WTC11 (cell line): ENCODE results near the gene GSTM2. TPM values are rescaled to one million over a fixed set of nuclear protein-coding genes. Genes with fewer than 3 reads are reported as not detected.

Source experiments
- ATAC-seq: fragments of 200-7000 bp; cut with Tn5 transposase; 2 replicates; pipeline ENCODE4 v1.10.0; 2021; ENCODE audit warnings: mild to moderate bottlenecking, moderate library complexity
- CTCF ChIA-PET: fragments of 300-600 bp; sonication (Branson Sonifier 250); formaldehyde crosslinking; loops from one replicate; lab custom pipeline; 2021; ENCODE audit warnings: antibody characterized with exemption; lab: Charles Lee
- POLR2A ChIA-PET: fragments of 350-600 bp; sonication (Branson Sonifier 250); formaldehyde crosslinking; loops from one replicate; lab custom pipeline; 2021; ENCODE audit warnings: antibody characterized with exemption; lab: Charles Lee
- DNase-seq: peaks from one replicate; pipeline ENCODE4 v3.0.0; 2021; ENCODE audit warnings: low spot score
- H3K27ac Mint-ChIP-seq: 2 replicates; pipeline ENCODE4 v1.8.0; 2021; ENCODE audit warnings: mixed read lengths
- H3K27me3 Mint-ChIP-seq: 2 replicates; pipeline ENCODE4 v1.8.0; 2021; ENCODE audit warnings: low read depth, mild to moderate bottlenecking, moderate library complexity, mixed read lengths
- H3K36me3 Mint-ChIP-seq: 2 replicates; pipeline ENCODE4 v1.8.0; 2021; ENCODE audit warnings: mixed read lengths
- H3K4me1 Mint-ChIP-seq: 2 replicates; pipeline ENCODE4 v1.8.0; 2022; ENCODE audit warnings: mixed read lengths
- H3K4me3 Mint-ChIP-seq: 2 replicates; pipeline ENCODE4 v1.8.0; 2021; ENCODE audit warnings: mild to moderate bottlenecking, moderate library complexity, mixed read lengths
- H3K9me3 Mint-ChIP-seq: 2 replicates; pipeline ENCODE4 v1.8.0; 2021; ENCODE audit warnings: mixed read lengths
- ATF3 ChIP-seq: sonication (generic); formaldehyde crosslinking; conservative IDR thresholded peaks from 2 replicates; pipeline ENCODE4 v1.8.1; 2022; ENCODE audit warnings: mild to moderate bottlenecking, missing genetic modification reagents
- CBFB ChIP-seq: sonication (generic); formaldehyde crosslinking; IDR thresholded peaks from 2 replicates; pipeline ENCODE4 v1.8.1; 2022; ENCODE audit warnings: mild to moderate bottlenecking, low read depth, missing genetic modification reagents
- CREM ChIP-seq: sonication (generic); formaldehyde crosslinking; IDR thresholded peaks from 2 replicates; pipeline ENCODE4 v1.8.1; 2022; ENCODE audit warnings: mild to moderate bottlenecking, missing genetic modification reagents, moderate library complexity
- ERG ChIP-seq: fragments of 250-450 bp; sonication (Bioruptor Pico); IDR thresholded peaks from 2 replicates; pipeline ENCODE4 v1.8.0; 2021; ENCODE audit warnings: mild to moderate bottlenecking
- FOXP1 ChIP-seq: sonication (generic); formaldehyde crosslinking; IDR thresholded peaks from 2 replicates; pipeline ENCODE4 v1.8.0; 2022; ENCODE audit warnings: missing genetic modification reagents, mild to moderate bottlenecking, moderate library complexity, borderline replicate concordance
- JAZF1 ChIP-seq: fragments of 250-450 bp; sonication (Bioruptor Pico); IDR thresholded peaks from 2 replicates; pipeline ENCODE4 v1.9.0; 2021; ENCODE audit warnings: moderate library complexity, mild to moderate bottlenecking, inconsistent platforms
- KAT7 ChIP-seq: sonication (generic); formaldehyde crosslinking; IDR thresholded peaks from 2 replicates; pipeline ENCODE4 v1.8.1; 2023; ENCODE audit warnings: missing genetic modification reagents, mild to moderate bottlenecking, borderline replicate concordance
- MLX ChIP-seq: sonication (generic); formaldehyde crosslinking; IDR thresholded peaks from 2 replicates; pipeline ENCODE4 v1.8.1; 2023; ENCODE audit warnings: mild to moderate bottlenecking, missing genetic modification reagents, moderate library complexity
- MXD4 ChIP-seq: fragments of 250-450 bp; sonication (Bioruptor Pico); IDR thresholded peaks from 2 replicates; pipeline ENCODE4 v1.8.0; 2021; ENCODE audit warnings: mild to moderate bottlenecking, moderate library complexity, borderline replicate concordance
- NFE2L1 ChIP-seq: sonication (generic); formaldehyde crosslinking; IDR thresholded peaks from 2 replicates; pipeline ENCODE4 v1.8.1; 2023; ENCODE audit warnings: missing genetic modification reagents
- NFYB ChIP-seq: sonication (generic); formaldehyde crosslinking; conservative IDR thresholded peaks from 2 replicates; pipeline ENCODE4 v1.8.0; 2022; ENCODE audit warnings: low read depth, missing genetic modification reagents
- NR2C2 ChIP-seq: sonication (generic); formaldehyde crosslinking; IDR thresholded peaks from 2 replicates; pipeline ENCODE4 v1.8.0; 2022; ENCODE audit warnings: mild to moderate bottlenecking, missing genetic modification reagents
- PRRX2 ChIP-seq: fragments of 250-450 bp; sonication (Bioruptor Pico); IDR thresholded peaks from 2 replicates; pipeline ENCODE4 v1.8.0; 2021; ENCODE audit warnings: mild to moderate bottlenecking
- RELA ChIP-seq: sonication (generic); formaldehyde crosslinking; IDR thresholded peaks from 2 replicates; pipeline ENCODE4 v1.8.1; 2022; ENCODE audit warnings: missing genetic modification reagents, mild to moderate bottlenecking, borderline replicate concordance
- RORB ChIP-seq: fragments of 250-450 bp; sonication (Bioruptor Pico); IDR thresholded peaks from 2 replicates; pipeline ENCODE4 v1.9.0; 2021; ENCODE audit warnings: mild to moderate bottlenecking
- TEAD1 ChIP-seq: sonication (generic); formaldehyde crosslinking; IDR thresholded peaks from 2 replicates; pipeline ENCODE4 v1.8.0; 2022; ENCODE audit warnings: mild to moderate bottlenecking, missing genetic modification reagents
- ZNF423 ChIP-seq: fragments of 250-450 bp; sonication (Bioruptor Pico); IDR thresholded peaks from 2 replicates; pipeline ENCODE4 v2.1.2; 2022; ENCODE audit warnings: mild to moderate bottlenecking, moderate library complexity
- ZNF425 ChIP-seq: fragments of 250-450 bp; sonication (Bioruptor Pico); conservative IDR thresholded peaks from 2 replicates; pipeline ENCODE4 v1.9.0; 2021; ENCODE audit warnings: mild to moderate bottlenecking
- ZNF532 ChIP-seq: fragments of 250-450 bp; sonication (Bioruptor Pico); IDR thresholded peaks from 2 replicates; pipeline ENCODE4 v1.9.0; 2021; ENCODE audit warnings: mild to moderate bottlenecking, borderline replicate concordance
- total RNA-seq: library from RNA; stranded (reverse); gene quantifications from 3 replicates; pipeline ENCODE4 v1.2.3, GENCODE V29; 2021
- TF ChIP-seq, protein P1 (sequence below): sonication (generic); formaldehyde crosslinking; IDR thresholded peaks from 2 replicates; pipeline ENCODE4 v1.8.0; 2023; ENCODE audit warnings: missing genetic modification reagents

GSTM2 gene
- total RNA-seq, 1 experiment from 2014 or later = 12.9 TPM

- Mint-ChIP-seq H3K27me3 (peaks cover 5% of the 10 kb centered on the region; the same call in 1 of the 2 replicates), H3K4me1 (peaks cover 7% of the 10 kb centered on the region), H3K4me3 (no peak overlapping the region), H3K36me3 (no peaks in the 10 kb centered on the region), H3K27ac (no peak overlapping the region), H3K9me3 (no peaks in the 10 kb centered on the region)
- CTCF ChIA-PET = interaction anchor here (0.6 to 6.8 kb wide), 11 partner anchors 9 to 342 kb away, joined by 3 to 188 read pairs (median 5); partner anchors contain the start of genes AHCYL1, GNAI3, GSTM2 and GSTM4
- TF ChIP-seq ERG (no peak), ZNF425 (no peak), JAZF1 (no peak), NFE2L1 (CRISPR knock-in tag) (no peak), PRRX2 (CRISPR knock-in tag) (no peak), MLX (CRISPR knock-in tag) (no peak), NFYB (CRISPR knock-in tag) (no peak), ZNF423 (no peak), CREM (CRISPR knock-in tag) (no peak), FOXP1 (CRISPR knock-in tag) (no peak), KAT7 (CRISPR knock-in tag) (no peak), RORB (CRISPR knock-in tag) (no peak), RELA (CRISPR knock-in tag) (no peak), NR2C2 (CRISPR knock-in tag) (no peak), MXD4 (CRISPR knock-in tag) (no peak), ATF3 (CRISPR knock-in tag) (no peak), CBFB (CRISPR knock-in tag) (no peak), ZNF532 (CRISPR knock-in tag) (no peak), TEAD1 (CRISPR knock-in tag) (no peak)
- TF ChIP-seq, protein P1, sequence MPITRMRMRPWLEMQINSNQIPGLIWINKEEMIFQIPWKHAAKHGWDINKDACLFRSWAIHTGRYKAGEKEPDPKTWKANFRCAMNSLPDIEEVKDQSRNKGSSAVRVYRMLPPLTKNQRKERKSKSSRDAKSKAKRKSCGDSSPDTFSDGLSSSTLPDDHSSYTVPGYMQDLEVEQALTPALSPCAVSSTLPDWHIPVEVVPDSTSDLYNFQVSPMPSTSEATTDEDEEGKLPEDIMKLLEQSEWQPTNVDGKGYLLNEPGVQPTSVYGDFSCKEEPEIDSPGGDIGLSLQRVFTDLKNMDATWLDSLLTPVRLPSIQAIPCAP (CRISPR knock-in tag) = no peak
- POLR2A ChIA-PET = interaction anchor here (1.5 kb wide), 1 partner anchor 22 kb away, joined by 3 read pairs; no protein-coding TSS in a partner anchor
- ATAC-seq (no peak), DNase-seq (no peak)
Observed at GRCh38 chr1:109642626-109643025, 25.2 kb upstream of the GSTM2 start.
